ENCODE measurements around the gene CD93.

Gene CD93

DNA sequence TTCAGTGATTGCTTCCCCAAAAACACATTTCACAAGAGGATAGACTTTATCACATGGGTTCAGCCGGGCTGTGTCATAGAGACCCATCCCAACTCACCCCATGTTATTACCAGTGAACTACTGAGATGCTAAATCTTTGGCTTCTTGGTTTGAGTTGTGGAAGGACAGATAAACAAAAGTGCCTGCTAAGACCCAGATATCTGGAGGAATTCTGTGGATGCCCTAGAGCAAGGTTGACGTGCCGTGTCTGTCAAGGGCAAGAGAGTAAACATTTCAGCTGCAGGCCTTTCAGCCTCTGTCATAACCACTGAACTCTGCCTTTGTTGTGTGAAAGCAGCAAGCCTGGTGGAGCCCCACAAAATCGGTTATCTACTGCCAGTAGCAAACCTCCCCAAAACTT lies 25.5 kb downstream of the CD93 start:
- no peak for DNase-seq (ENCODE audit: insufficient read length, low spot score)
- TF ChIP-seq POLR2A (IDR thresholded peaks at IDR 0.05; ENCODE audit: low read depth, low read length) (no peak), POU2F2 (IDR thresholded peaks at IDR 0.05; ENCODE audit: low read depth, low read length) (no peak), SPI1 (IDR thresholded peaks at IDR 0.05; ENCODE audit: low read depth, low read length) (no peak), TAF1 (IDR thresholded peaks at IDR 0.05; ENCODE audit: low read depth, low read length) (no peak), POLR2AphosphoS5 (IDR thresholded peaks at IDR 0.05; ENCODE audit: low read depth, low read length) (no peak), PAX5 (IDR thresholded peaks at IDR 0.05; ENCODE audit: insufficient read depth, low read length, severe bottlenecking) (no peak)
- no peak for FAIRE-seq

DNA sequence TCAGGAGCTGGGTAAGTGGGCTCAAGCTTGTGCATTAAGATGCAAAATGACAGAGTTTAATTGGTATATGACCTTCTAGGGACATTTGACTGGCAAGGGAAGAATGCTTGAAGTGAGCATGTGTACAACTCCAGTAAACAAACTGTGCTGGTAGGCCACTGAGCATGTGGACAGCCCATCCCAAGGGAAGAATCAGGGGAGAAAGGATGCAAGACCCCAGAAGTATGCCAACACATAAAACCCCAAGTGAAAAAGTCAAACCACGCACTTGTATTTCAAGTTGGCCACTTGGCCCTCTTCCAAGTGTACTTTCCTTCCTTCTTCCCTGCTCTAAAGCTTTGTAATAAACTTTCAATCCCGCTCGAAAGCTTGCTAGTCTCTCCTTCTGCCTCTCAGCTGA lies 26.3 kb downstream of the CD93 start:
- no peak for FAIRE-seq
- TF ChIP-seq POU2F2 (IDR thresholded peaks at IDR 0.05; ENCODE audit: low read depth, low read length) (no peak), SPI1 (IDR thresholded peaks at IDR 0.05; ENCODE audit: low read depth, low read length) (no peak)

DNA sequence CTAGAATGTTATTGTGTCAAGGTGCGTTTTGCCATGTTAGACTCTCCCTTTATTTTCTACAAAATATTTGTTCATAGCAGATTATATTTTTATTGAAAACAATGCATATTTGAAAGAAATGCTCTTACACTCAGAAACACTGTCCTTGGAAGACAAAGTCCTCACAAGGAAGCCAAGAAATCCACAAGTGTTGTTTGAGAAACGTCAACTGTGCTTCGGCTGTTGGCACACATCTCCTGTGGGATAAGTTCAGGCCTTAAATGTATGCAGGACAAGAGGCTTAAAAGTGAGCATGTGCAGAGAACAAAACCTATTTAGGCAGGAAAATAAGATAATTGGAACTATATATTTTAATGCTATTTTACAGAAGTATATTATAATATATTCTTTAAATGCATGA lies 27.1 kb downstream of the CD93 start:
- FAIRE-seq (no peak), DNase-seq (ENCODE audit: insufficient read length, low spot score) (no peak)
- TF ChIP-seq PAX5 (IDR thresholded peaks at IDR 0.05; ENCODE audit: insufficient read depth, low read length, severe bottlenecking) (no peak), POLR2AphosphoS5 (IDR thresholded peaks at IDR 0.05; ENCODE audit: low read depth, low read length) (no peak), TAF1 (IDR thresholded peaks at IDR 0.05; ENCODE audit: low read depth, low read length) (no peak), POLR2A (IDR thresholded peaks at IDR 0.05; ENCODE audit: low read depth, low read length) (no peak), SPI1 (IDR thresholded peaks at IDR 0.05; ENCODE audit: low read depth, low read length) (no peak), POU2F2 (IDR thresholded peaks at IDR 0.05; ENCODE audit: low read depth, low read length) (no peak)

More for the DNA sequence above, 26.3 kb downstream of the CD93 start:
- DNase-seq (ENCODE audit: insufficient read length, low spot score) = no peak

DNA sequence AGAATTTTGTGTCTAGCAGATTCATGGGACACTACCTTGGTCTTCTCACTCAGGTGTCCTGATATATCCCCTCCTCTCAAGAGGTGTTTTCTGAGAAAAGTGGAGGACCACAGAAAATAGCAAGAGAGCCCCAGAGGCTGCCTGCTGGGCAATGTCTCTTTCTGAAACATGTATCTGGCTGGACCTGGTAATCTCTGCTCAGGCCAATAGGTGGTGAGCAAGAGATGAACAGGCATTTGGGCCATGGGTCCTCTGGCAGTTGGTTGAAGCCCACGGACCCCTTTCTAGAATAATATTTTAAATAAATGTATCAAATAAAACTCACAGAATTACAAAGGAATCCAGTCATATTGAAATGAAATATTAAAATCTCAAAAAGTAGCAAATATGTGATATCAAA lies 27.9 kb downstream of the CD93 start:
- DNase-seq (ENCODE audit: insufficient read length, low spot score) (no peak), FAIRE-seq (no peak)
- TF ChIP-seq POU2F2 (IDR thresholded peaks at IDR 0.05; ENCODE audit: low read depth, low read length) (no peak), POLR2AphosphoS5 (IDR thresholded peaks at IDR 0.05; ENCODE audit: low read depth, low read length) (no peak), TAF1 (IDR thresholded peaks at IDR 0.05; ENCODE audit: low read depth, low read length) (no peak), POLR2A (IDR thresholded peaks at IDR 0.05; ENCODE audit: low read depth, low read length) (no peak), PAX5 (IDR thresholded peaks at IDR 0.05; ENCODE audit: insufficient read depth, low read length, severe bottlenecking) (no peak), SPI1 (IDR thresholded peaks at IDR 0.05; ENCODE audit: low read depth, low read length) (no peak)

DNA sequence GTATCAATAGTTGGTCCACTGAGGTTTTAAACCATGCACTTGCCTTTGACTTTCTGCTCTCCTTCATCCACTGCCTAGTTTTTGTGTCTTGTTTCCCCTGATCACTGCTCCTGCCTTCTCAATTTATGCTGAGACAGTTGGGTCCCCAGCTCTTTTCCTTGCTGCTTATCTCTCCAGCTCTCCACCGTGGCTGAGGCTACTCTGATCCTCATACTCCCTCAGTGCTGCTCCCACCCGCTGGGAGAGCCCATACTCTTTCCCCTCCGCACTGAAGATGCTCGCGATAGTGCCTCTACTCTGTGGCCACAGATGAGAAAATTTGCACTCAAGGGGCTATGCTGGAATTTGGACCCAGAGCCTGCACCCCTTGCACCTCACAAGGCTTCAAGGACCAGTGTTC lies 33.2 kb downstream of the CD93 start:
- TF ChIP-seq PAX5 (IDR thresholded peaks at IDR 0.05; ENCODE audit: insufficient read depth, low read length, severe bottlenecking) (no peak), POU2F2 (IDR thresholded peaks at IDR 0.05; ENCODE audit: low read depth, low read length) (no peak), TAF1 (IDR thresholded peaks at IDR 0.05; ENCODE audit: low read depth, low read length) (no peak), POLR2AphosphoS5 (IDR thresholded peaks at IDR 0.05; ENCODE audit: low read depth, low read length) (no peak), POLR2A (IDR thresholded peaks at IDR 0.05; ENCODE audit: low read depth, low read length) (no peak), SPI1 (IDR thresholded peaks at IDR 0.05; ENCODE audit: low read depth, low read length) (no peak)
- FAIRE-seq (no peak), DNase-seq (ENCODE audit: insufficient read length, low spot score) (no peak)

DNA sequence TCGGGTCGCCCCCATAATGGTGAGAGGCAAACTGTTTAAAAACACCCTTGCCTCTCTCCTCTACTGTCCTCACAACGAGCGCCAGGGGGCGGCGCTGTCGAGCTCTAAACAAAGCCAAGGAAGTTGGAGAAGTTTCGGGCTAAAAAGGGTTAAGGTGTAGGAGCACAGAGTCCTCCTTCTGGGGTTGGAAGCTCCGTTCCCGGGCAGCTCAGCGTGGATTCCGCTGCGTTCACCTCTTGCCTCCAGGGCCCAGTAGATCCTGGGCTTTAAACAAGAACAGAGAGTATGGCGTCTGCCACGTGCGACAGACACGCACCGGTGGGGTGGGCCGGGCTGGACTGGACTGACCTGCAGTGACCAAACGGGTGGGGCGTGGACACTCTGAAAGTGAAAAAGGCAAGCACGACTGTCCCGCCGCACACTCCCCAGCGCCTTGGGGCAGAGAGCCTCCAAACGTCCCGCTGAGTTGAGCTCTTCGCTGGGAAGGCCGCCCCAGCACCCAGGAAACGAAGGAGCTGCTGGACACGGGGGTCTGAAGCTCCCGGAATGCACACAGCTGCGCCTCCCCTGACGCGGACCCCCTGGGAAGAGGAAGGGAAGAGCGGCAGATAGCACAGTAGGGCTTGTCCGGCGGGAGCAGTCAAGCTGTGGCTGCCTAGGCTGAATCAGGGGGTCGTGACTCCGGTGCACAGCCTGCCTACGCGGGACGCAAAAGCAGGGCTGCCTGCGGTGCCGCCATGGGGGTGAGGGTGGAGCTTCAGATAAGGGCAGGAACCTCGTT lies 35.1 kb downstream of the CD93 start:
- peak; percentile 35 for DNase-seq (ENCODE audit: insufficient read length, low spot score)
- TF ChIP-seq POLR2AphosphoS5 (IDR thresholded peaks at IDR 0.05; ENCODE audit: low read depth, low read length) (no peak), POU2F2 (IDR thresholded peaks at IDR 0.05; ENCODE audit: low read depth, low read length) (no peak), POLR2A (IDR thresholded peaks at IDR 0.05; ENCODE audit: low read depth, low read length) (no peak), SPI1 (IDR thresholded peaks at IDR 0.05; ENCODE audit: low read depth, low read length) (no peak), TAF1 (IDR thresholded peaks at IDR 0.05; ENCODE audit: low read depth, low read length) (no peak), PAX5 (IDR thresholded peaks at IDR 0.05; ENCODE audit: insufficient read depth, low read length, severe bottlenecking) (no peak)

DNA sequence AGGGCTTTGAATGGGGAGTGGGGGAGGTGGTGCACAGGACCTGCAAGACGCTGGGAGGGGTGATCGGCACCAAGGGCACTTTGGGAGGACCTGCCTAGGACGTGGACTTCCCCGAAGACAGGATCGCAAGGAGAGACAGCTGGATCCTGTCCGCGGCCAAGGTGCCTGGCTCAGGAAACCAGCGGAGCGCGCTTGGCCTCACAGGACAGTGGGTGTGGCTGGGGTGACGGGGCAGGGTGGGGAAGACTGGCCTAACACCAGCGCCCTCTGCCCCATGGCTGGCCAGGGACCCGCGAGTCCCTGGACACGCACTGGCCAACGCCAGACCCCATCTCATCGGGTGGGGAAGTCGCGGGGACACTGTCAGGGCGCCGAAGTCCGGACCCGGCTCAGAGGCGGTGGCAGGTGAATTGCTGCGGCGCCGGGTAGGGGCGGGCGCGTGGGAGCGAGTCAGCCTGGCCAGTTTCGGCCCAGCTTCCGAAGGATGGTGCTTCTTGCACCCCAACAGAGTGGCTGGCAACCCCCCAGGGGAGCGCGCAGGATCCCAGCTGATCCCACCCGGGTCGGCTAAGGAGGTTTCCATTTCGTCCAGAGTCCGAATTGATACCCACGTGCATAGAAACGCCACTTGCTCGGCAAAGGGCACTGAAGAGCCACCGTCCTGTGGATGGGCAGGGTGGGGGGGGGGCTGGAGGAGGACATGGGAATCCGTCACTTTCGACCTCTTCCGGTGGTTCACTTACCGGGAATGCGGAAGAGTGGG lies 35.9 kb downstream of the CD93 start:
- no peak for DNase-seq (ENCODE audit: insufficient read length, low spot score)
- TF ChIP-seq TAF1 (IDR thresholded peaks at IDR 0.05; ENCODE audit: low read depth, low read length) (no peak), SPI1 (IDR thresholded peaks at IDR 0.05; ENCODE audit: low read depth, low read length) (no peak), POLR2AphosphoS5 (IDR thresholded peaks at IDR 0.05; ENCODE audit: low read depth, low read length) (no peak), POU2F2 (IDR thresholded peaks at IDR 0.05; ENCODE audit: low read depth, low read length) (no peak), PAX5 (IDR thresholded peaks at IDR 0.05; ENCODE audit: insufficient read depth, low read length, severe bottlenecking) (no peak), POLR2A (IDR thresholded peaks at IDR 0.05; ENCODE audit: low read depth, low read length) (no peak)
- FAIRE-seq = no peak

More for the DNA sequence above, 35.1 kb downstream of the CD93 start:
- no peak for FAIRE-seq

DNA sequence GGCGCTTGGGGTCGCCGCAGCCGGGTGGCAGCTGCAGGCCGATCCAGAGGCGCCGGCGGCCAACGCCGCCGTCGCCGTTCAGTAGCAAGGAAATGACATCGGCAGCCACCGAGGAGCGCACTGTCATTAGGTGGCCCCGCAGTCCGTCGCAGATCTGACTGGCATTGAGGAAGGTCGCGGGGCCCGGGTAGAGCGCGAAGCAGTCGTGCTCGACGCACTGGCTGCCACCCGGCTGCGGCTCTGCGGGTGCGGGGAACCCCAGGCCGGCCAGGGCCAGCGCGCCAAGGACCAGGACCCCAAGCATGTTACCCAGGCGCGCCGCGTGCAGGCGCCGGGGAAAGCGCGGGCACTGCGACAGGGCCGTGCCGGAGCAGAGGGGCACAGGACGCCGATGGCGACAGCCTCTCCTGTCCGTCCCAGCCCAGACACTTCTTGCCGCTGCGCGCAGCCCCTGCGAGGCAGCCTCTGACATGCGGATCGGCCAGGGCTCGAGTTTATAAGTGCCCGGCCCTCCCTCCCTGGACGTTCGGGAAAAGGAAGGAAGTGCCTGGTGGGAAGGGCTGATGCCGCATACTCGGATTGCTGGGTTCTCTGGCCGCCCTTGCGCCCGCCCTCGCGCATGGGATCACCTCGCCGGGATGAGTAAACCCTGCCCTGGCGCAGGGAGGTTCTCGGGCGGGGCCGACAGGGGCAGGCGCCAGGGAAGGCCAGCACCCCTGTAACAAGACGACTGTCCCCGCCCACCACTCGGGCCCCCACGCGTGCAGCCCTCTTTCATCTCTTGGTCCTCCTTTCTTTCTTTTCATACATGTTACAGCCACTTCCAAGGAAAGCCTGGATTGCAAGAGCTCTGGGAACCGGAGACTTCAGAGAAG lies 36.7 kb downstream of the CD93 start, which contains the start of gene THBD:
Gene THBD, minus strand, starts transcription at position 472 of the 875 bp plus-strand sequence. Its CDS starts 168 bp downstream, at position 304.
- TF ChIP-seq POU2F2 (IDR thresholded peaks at IDR 0.05; ENCODE audit: low read depth, low read length) (no peak), TAF1 (IDR thresholded peaks at IDR 0.05; ENCODE audit: low read depth, low read length) (no peak), POLR2A (IDR thresholded peaks at IDR 0.05; ENCODE audit: low read depth, low read length) (no peak), PAX5 (IDR thresholded peaks at IDR 0.05; ENCODE audit: insufficient read depth, low read length, severe bottlenecking) (no peak), POLR2AphosphoS5 (IDR thresholded peaks at IDR 0.05; ENCODE audit: low read depth, low read length) (no peak), SPI1 (IDR thresholded peaks at IDR 0.05; ENCODE audit: low read depth, low read length) (no peak)
- FAIRE-seq (no peak), DNase-seq (ENCODE audit: insufficient read length, low spot score) (no peak)
